Mucosa of descending colon (tissue), 3 donors: Measurements from ENCODE around the gene OR10G8. TPM values are rescaled to one million over a fixed set of nuclear protein-coding genes. Genes with fewer than 3 reads are reported as not detected.

Experiments used
- ATAC-seq: fragments of 200-7000 bp; cut with Tn5 transposase; one replicate; pipeline ENCODE4 v1.9.1; 2020; ENCODE audit warnings: mild to moderate bottlenecking, moderate library complexity
- DNase-seq, 3 donors: peaks; one replicate each; pipeline ENCODE4 v3.0.0-alpha.2; 2020
- H3K36me3 ChIP-seq: fragments of 200-600 bp; one replicate; pipeline ENCODE4 v1.8.0; 2021; ENCODE audit warnings: low read depth, mild to moderate bottlenecking
- H3K4me1 ChIP-seq: fragments of 200-600 bp; one replicate; pipeline ENCODE4 v1.8.0; 2021; ENCODE audit warnings: low read depth, mild to moderate bottlenecking
- H3K4me3 ChIP-seq: fragments of 200-600 bp; one replicate; pipeline ENCODE4 v1.8.0; 2021; ENCODE audit warnings: mild to moderate bottlenecking
- H3K9me3 ChIP-seq: fragments of 200-600 bp; one replicate; pipeline ENCODE4 v1.8.0; 2021; ENCODE audit warnings: mild to moderate bottlenecking
- intact Hi-C, 2 donors: fragments of 100-400 bp; cut with DNase I in 1 of 2; cut with micrococcal nuclease in 1 of 2; formaldehyde crosslinking; loops; one replicate each; pipeline versions ENCODE4 v1.11.0 to v1.11.1; 2022; cut with DNase I, micrococcal nuclease
- total RNA-seq, 3 donors: library from RNA; stranded (reverse); fragmentation: NEBNext Ultra II Directional in 2 of 3; extraction: Animal tissue kit (Norgen Biotek cat#: 25700) in 2 of 3; gene quantifications; one replicate each; pipeline versions ENCODE4 v1.2.1 to v1.2.4, GENCODE V29; 2021 to 2023
- TF ChIP-seq, protein P1 (sequence below): fragments of 200-600 bp; IDR thresholded peaks from one replicate; pipeline ENCODE4 v1.8.0; 2022; ENCODE audit warnings: antibody characterized with exemption, mild to moderate bottlenecking
- donor health status: DM: no; HTN: no; CAD: no; lungs with moderate emphysema.
- donor health status: DM: no; HTN: no; CAD: no.
- donor health status: DM: no; HTN: yes; CAD: no.

Gene OR10G8
- total RNA-seq, 3 donors from 2014 or later: 0.46 TPM; not detected in 2

DNA sequence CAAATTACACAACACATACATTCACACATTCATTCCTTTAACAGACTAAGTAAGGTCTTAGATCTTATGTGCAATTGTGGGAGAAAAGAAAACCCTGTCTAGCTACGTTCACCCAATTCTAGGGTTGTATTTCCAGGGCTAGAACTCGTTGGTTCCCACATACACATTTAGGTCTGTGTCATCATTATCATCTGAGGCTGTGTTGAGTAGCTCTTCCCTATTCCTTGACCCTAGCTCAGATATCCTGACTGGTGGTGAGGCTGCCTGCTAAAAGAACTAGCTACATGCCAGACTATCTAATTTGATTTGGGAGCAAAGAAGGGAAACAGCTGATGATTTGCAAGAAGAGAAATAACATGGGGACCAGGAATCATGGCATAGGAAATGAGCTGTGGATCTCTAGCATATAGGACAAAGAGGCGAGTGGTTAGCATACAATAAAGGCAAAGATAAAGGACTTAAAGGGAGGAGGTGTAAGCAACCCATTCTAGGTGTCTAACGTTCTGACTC lies 42.1 kb downstream of the OR10G8 start:
- Histone ChIP-seq H3K4me1 (peaks cover 4% of the 10 kb centered on the region), H3K4me3 (no peak overlapping the region), H3K9me3 (no peaks in the 10 kb centered on the region), H3K36me3 (no peaks in the 10 kb centered on the region)
- intact Hi-C loops: no loop called here
- ATAC-seq: no peak
- DNase-seq: no peak
- TF ChIP-seq, protein P1, sequence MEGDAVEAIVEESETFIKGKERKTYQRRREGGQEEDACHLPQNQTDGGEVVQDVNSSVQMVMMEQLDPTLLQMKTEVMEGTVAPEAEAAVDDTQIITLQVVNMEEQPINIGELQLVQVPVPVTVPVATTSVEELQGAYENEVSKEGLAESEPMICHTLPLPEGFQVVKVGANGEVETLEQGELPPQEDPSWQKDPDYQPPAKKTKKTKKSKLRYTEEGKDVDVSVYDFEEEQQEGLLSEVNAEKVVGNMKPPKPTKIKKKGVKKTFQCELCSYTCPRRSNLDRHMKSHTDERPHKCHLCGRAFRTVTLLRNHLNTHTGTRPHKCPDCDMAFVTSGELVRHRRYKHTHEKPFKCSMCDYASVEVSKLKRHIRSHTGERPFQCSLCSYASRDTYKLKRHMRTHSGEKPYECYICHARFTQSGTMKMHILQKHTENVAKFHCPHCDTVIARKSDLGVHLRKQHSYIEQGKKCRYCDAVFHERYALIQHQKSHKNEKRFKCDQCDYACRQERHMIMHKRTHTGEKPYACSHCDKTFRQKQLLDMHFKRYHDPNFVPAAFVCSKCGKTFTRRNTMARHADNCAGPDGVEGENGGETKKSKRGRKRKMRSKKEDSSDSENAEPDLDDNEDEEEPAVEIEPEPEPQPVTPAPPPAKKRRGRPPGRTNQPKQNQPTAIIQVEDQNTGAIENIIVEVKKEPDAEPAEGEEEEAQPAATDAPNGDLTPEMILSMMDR: no peak

DNA sequence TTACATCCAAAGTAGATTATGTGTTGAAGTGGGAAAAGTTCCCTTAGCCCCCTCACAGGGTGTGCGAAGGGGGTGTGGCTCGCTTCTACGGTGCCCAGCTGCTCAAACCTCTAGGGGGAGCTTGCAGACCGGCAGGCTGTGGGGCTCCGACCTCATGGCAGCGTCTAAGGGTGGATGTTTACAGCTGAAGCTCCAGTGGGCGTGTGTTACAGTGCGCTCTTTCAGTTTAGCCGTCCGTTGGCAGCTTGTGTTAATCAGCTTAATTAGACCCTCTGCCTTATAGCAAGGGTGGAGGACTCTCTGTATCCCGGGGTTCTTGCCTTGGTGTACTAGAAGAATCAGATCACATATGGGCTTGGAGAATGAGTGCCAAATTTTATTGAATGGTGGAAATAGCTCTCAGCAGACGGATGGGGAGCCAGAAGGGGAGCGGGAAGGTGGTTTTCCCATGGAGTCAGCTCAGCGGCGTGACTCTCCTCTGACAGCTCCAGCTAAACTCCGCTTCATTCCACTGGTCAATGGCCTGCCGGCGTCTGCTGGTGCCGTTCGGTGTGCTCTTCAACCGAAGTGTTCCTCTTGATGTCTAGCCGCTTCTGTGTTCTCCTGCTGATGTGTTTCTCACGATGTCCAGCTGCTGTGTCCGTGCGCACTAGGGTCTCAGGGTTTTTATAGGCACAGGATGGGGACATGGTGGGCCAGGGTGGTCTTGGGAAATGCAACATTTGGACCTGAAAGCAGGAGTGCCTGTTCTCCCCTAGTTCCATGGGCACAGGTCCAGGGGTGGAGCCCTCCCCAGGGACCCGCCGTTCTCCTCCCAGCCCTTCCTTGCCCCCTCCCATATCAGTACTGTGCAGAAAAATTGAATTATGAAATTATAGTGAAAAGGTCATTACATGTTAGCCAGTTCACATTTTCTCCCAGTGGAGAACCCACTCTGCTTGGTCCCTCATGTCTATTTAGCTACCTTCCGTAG lies 43.1 kb downstream of the OR10G8 start:
- ATAC-seq: peak; percentile 86
- intact Hi-C loops: loop anchor here in 1 of 2 donors (5.0 kb wide), 1 partner anchor 123 kb away; no protein-coding TSS in a partner anchor

DNA sequence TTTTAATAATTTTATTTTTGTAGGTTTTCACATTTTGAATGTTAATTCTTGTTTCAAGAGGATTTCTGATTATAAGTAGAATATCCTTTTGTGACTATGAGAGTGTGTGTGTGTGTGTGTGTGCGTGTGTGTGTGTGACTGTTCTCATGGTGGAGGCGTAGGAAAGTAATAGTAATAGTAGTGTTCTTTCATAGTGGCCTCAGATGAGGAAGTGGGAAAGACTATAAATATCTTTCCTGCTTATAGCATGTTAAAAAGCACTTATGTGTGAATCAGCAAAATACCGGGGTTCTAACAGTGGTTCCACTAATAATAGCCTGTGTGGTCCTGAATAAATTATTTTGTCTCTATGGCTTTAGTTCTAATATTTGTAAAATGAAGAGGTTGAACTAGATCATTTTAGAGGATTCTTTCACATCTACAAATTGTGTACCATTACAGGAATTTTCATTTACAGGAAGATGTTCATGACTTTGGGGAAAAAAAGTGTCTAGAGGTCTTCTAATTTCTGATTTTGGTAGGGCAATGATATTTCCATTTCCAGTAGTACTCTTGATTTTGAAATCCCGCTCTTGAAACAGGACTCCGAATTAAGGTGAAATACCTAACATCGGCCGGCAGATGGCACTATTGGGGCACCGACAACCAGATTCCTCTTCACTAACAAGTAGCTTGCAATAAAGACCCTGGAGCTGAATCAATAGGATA lies 44.5 kb downstream of the OR10G8 start:
- Histone ChIP-seq H3K4me3 (no peak overlapping the region), H3K4me1 (peaks cover 4% of the 10 kb centered on the region), H3K9me3 (no peaks in the 10 kb centered on the region), H3K36me3 (no peaks in the 10 kb centered on the region)
- ATAC-seq (peak; percentile 42), DNase-seq (peak in 2 of 3 donors; percentile 53 to 74)
- intact Hi-C loops: loop anchor here in 1 of 2 donors (5.0 kb wide), 1 partner anchor 121 kb away; no protein-coding TSS in a partner anchor
- TF ChIP-seq, protein P1: no peak

More for the DNA sequence above, 43.1 kb downstream of the OR10G8 start:
- H3K36me3 ChIP-seq: no peaks in the 10 kb centered on the region
- peak; percentile 58 to 63 (median 62) for DNase-seq
- TF ChIP-seq, protein P1: peak; percentile 35
- no peak overlapping the region for H3K4me3 ChIP-seq
- H3K9me3 ChIP-seq: no peaks in the 10 kb centered on the region
- peaks cover 4% of the 10 kb centered on the region for H3K4me1 ChIP-seq

DNA sequence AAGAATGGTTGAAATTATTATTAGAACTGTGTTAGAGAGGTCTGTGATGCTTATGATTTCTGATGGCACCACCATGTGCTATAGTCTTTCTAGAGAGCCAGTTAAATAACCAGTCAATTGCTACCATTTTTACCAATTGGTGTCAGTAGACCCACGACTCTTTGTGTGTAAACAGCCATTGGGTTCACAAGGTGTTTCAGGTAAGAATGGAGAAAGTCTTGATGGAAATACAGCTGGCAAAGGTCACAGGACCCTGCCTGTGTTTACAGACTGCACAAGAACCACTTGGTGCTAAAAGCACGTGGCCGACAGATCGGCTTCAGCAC lies 45.0 kb downstream of the OR10G8 start:
- Histone ChIP-seq H3K4me1 (peaks cover 4% of the 10 kb centered on the region), H3K4me3 (no peak overlapping the region), H3K9me3 (no peaks in the 10 kb centered on the region), H3K36me3 (no peaks in the 10 kb centered on the region)
- no peak for DNase-seq
- intact Hi-C loops: loop anchor here in 1 of 2 donors (5.0 kb wide), 1 partner anchor 121 kb away; no protein-coding TSS in a partner anchor
- ATAC-seq: no peak
- TF ChIP-seq, protein P1: no peak

DNA sequence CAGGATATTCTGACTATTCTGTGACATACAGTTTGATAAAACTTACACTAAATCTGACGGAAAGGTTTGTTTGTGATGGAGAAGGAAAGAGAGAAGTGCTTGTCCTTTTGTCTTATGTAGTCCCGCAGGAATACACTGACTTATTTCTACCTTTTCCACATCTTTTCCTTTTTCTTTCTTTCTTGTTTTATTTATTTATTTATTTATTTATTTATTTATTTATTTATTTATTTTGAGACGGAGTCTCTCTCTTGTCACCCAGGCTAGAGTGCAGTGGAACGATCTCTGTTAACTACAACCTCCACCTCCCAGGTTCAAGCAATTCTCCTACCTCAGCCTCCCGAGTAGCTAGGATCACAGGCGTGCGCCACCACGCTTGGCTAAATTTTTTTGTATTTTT lies 45.5 kb downstream of the OR10G8 start:
- ATAC-seq (no peak), DNase-seq (no peak)
- no peak overlapping the region for H3K4me3 ChIP-seq
- H3K36me3 ChIP-seq: no peaks in the 10 kb centered on the region
- TF ChIP-seq, protein P1: no peak
- H3K9me3 ChIP-seq: no peaks in the 10 kb centered on the region
- H3K4me1 ChIP-seq: peaks cover 4% of the 10 kb centered on the region
- intact Hi-C loops: loop anchor here in 1 of 2 donors (5.0 kb wide), 1 partner anchor 120 kb away; no protein-coding TSS in a partner anchor
